H1 (cell line): ENCODE measurements around the gene PTPRD. TPM values are rescaled to one million over a fixed set of nuclear protein-coding genes. Genes with fewer than 3 reads are reported as not detected.

Source experiments
- CTCF ChIA-PET: fragments of 300-600 bp; sonication (Branson Sonifier 250); formaldehyde crosslinking; loops from one replicate; lab custom pipeline; 2021; ENCODE audit not compliant: partially characterized antibody; lab: Charles Lee
- POLR2A ChIA-PET: fragments of 300-600 bp; sonication (Branson Sonifier 250); formaldehyde crosslinking; loops from one replicate; lab custom pipeline; 2021; ENCODE audit warnings: inconsistent platforms; ENCODE audit not compliant: partially characterized antibody; lab: Charles Lee
- DNase-seq, 2 experiments: peaks; one replicate each; pipeline versions ENCODE4 v3.0.0 to v3.0.0-alpha.2; 2010 to 2022; ENCODE audit warnings: low spot score in 2 of 2, low read depth in 1 of 2, mixed read lengths in 1 of 2
- FAIRE-seq: peaks from 2 replicates; lab custom pipeline; 2011; peaks lifted over from hg19 to GRCh38; lab: Jason Lieb, UNC
- H2AFZ ChIP-seq: 2 replicates; pipeline ENCODE4 v1.8.1; 2012; ENCODE audit warnings: low read length, inconsistent platforms
- H2AK5ac ChIP-seq: 2 replicates; pipeline ENCODE4 v1.6.1; 2013; ENCODE audit warnings: low read depth, low read length
- H2BK120ac ChIP-seq: replicated peaks from 2 replicates; pipeline ENCODE3; 2013; ENCODE audit warnings: low read depth, low read length, inconsistent platforms
- H2BK12ac ChIP-seq: 2 replicates; pipeline ENCODE4 v1.6.1; 2013; ENCODE audit warnings: low read depth, low read length
- H2BK15ac ChIP-seq: 2 replicates; pipeline ENCODE4 v1.6.1; 2013; ENCODE audit warnings: low read length
- H2BK20ac ChIP-seq: 2 replicates; pipeline ENCODE4 v1.6.1; 2013; ENCODE audit warnings: low read length
- H2BK5ac ChIP-seq: 2 replicates; pipeline ENCODE4 v1.6.1; 2013; ENCODE audit warnings: low read depth, low read length
- H3K14ac ChIP-seq: 2 replicates; pipeline ENCODE4 v1.6.1; 2013; ENCODE audit warnings: inconsistent platforms; ENCODE audit not compliant: insufficient read length
- H3K18ac ChIP-seq: 2 replicates; pipeline ENCODE4 v1.6.1; 2013; ENCODE audit warnings: low read length; ENCODE audit errors: extremely low read depth
- H3K23ac ChIP-seq: 2 replicates; pipeline ENCODE4 v1.6.1; 2013; ENCODE audit warnings: inconsistent platforms; ENCODE audit not compliant: insufficient read length
- H3K23me2 ChIP-seq: 2 replicates; pipeline ENCODE4 v1.6.1; 2013; ENCODE audit warnings: low read depth, low read length
- H3K27ac ChIP-seq: 2 replicates; pipeline ENCODE4 v1.6.1; 2011; ENCODE audit warnings: low read depth, low read length, inconsistent platforms
- H3K27me3 ChIP-seq, 4 experiments: replicated peaks in 1 of 4; 1 replicate in 1 of 4; 2 replicates in 3 of 4; pipeline versions ENCODE4 v1.6.1 to v1.8.1; 2011 to 2013; ENCODE audit warnings: low read length in 3 of 4, mild to moderate bottlenecking in 3 of 4, inconsistent platforms in 2 of 4, mixed read lengths in 2 of 4, moderate library complexity in 1 of 4; ENCODE audit not compliant: control insufficient read depth in 3 of 4, insufficient read depth in 3 of 4; ENCODE audit errors: extremely low read depth in 1 of 4
- H3K36me3 ChIP-seq, 4 experiments: 2 replicates each; pipeline versions ENCODE4 v1.6.1 to v1.8.1; 2011 to 2013; ENCODE audit warnings: mild to moderate bottlenecking in 4 of 4, low read length in 3 of 4, moderate library complexity in 2 of 4, control low read depth in 1 of 4, inconsistent platforms in 1 of 4; ENCODE audit not compliant: insufficient read depth in 4 of 4, control insufficient read depth in 2 of 4
- H3K4ac ChIP-seq: replicated peaks from 2 replicates; pipeline ENCODE3; 2013; ENCODE audit warnings: low read length, low read depth, mixed read lengths, inconsistent platforms; ENCODE audit not compliant: insufficient read length
- H3K4me1 ChIP-seq, 4 experiments: replicated peaks in 1 of 4; 1 replicate in 1 of 4; 2 replicates in 3 of 4; pipeline versions ENCODE4 v1.6.1 to v1.8.1; 2011 to 2013; ENCODE audit warnings: low read length in 3 of 4, inconsistent platforms in 2 of 4, mixed read lengths in 1 of 4; ENCODE audit not compliant: insufficient read depth in 4 of 4, control insufficient read depth in 3 of 4
- H3K4me2 ChIP-seq, 2 experiments: 2 replicates each; pipeline versions ENCODE4 v1.6.1 to v1.8.1; 2011 to 2013; ENCODE audit warnings: low read depth in 2 of 2, low read length in 2 of 2, control low read depth in 1 of 2, inconsistent platforms in 1 of 2, mild to moderate bottlenecking in 1 of 2; ENCODE audit not compliant: insufficient read depth in 1 of 2
- H3K4me3 ChIP-seq, 4 experiments: fragments of 200-600, 300-600 bp in 1 of 4; sonication (generic), shearing (Covaris generic), sonication (Bioruptor Twin) in 1 of 4; 2 replicates each; pipeline versions ENCODE4 v1.5.1 to v1.8.1; 2011 to 2016; ENCODE audit warnings: low read length in 4 of 4, low read depth in 3 of 4, control low read depth in 2 of 4, inconsistent platforms in 2 of 4, mild to moderate bottlenecking in 2 of 4, mixed read lengths in 1 of 4, moderate library complexity in 1 of 4; ENCODE audit not compliant: insufficient read depth in 2 of 4; ENCODE audit errors: extremely low read depth in 1 of 4
- H3K56ac ChIP-seq: replicated peaks from 2 replicates; pipeline ENCODE3; 2013; ENCODE audit warnings: low read depth, mild to moderate bottlenecking, mixed read lengths, low read length, inconsistent platforms; ENCODE audit not compliant: insufficient read length
- H3K79me1 ChIP-seq: 2 replicates; pipeline ENCODE4 v1.6.1; 2013; ENCODE audit warnings: low read depth, low read length, control low read depth
- H3K79me2 ChIP-seq, 2 experiments: 2 replicates each; pipeline versions ENCODE4 v1.6.1 to v1.8.1; 2012 to 2013; ENCODE audit warnings: low read length in 2 of 2, mild to moderate bottlenecking in 2 of 2, inconsistent platforms in 1 of 2; ENCODE audit not compliant: insufficient read depth in 2 of 2, control insufficient read depth in 1 of 2
- H3K9ac ChIP-seq, 4 experiments: replicated peaks in 1 of 4; 1 replicate in 1 of 4; 2 replicates in 3 of 4; pipeline versions ENCODE4 v1.6.1 to v1.8.1; 2011 to 2013; ENCODE audit warnings: low read depth in 3 of 4, low read length in 3 of 4, control low read depth in 2 of 4, mild to moderate bottlenecking in 2 of 4, moderate library complexity in 2 of 4, inconsistent platforms in 1 of 4; ENCODE audit errors: extremely low read depth in 1 of 4
- H3K9me3 ChIP-seq, 2 experiments: 2 replicates each; pipeline versions ENCODE4 v1.6.1 to v1.8.1; 2012 to 2013; ENCODE audit warnings: mild to moderate bottlenecking in 2 of 2, moderate library complexity in 2 of 2, control low read depth in 1 of 2, inconsistent platforms in 1 of 2, low read depth in 1 of 2, low read length in 1 of 2, mixed read lengths in 1 of 2; ENCODE audit not compliant: insufficient read depth in 2 of 2
- H4K20me1 ChIP-seq, 2 experiments: replicated peaks in 1 of 2; 2 replicates each; pipeline versions ENCODE3 to v1.8.1; 2011 to 2013; ENCODE audit warnings: inconsistent platforms in 2 of 2, low read length in 2 of 2, mild to moderate bottlenecking in 1 of 2; ENCODE audit not compliant: insufficient read depth in 2 of 2, control insufficient read depth in 1 of 2
- H4K5ac ChIP-seq: 2 replicates; pipeline ENCODE4 v1.6.1; 2013; ENCODE audit warnings: low read length, low read depth, mixed read lengths, inconsistent platforms; ENCODE audit not compliant: insufficient read length
- H4K8ac ChIP-seq: 2 replicates; pipeline ENCODE4 v1.8.0; 2013; ENCODE audit warnings: mild to moderate bottlenecking, moderate library complexity, low read length, inconsistent platforms; ENCODE audit not compliant: insufficient read depth; ENCODE audit errors: extremely low read depth
- H4K91ac ChIP-seq: replicated peaks from 2 replicates; pipeline ENCODE3; 2013; ENCODE audit warnings: low read length, mixed read lengths, inconsistent platforms; ENCODE audit not compliant: insufficient read length
- BRCA1 ChIP-seq: IDR thresholded peaks from 2 replicates; pipeline ENCODE4 v1.6.1; 2012; ENCODE audit warnings: low read depth, low read length, improper control_type of control experiment
- EP300 ChIP-seq, 2 experiments: IDR thresholded peaks; 1 replicate in 1 of 2; 2 replicates in 1 of 2; pipeline ENCODE4 v1.6.1; 2011 to 2012; ENCODE audit warnings: low read depth in 2 of 2, low read length in 2 of 2, mild to moderate bottlenecking in 2 of 2, borderline replicate concordance in 1 of 2, inconsistent platforms in 1 of 2, moderate library complexity in 1 of 2
- KDM4A ChIP-seq: IDR thresholded peaks from one replicate; pipeline ENCODE4 v1.7.1; 2012; ENCODE audit warnings: low read depth, mild to moderate bottlenecking, moderate library complexity, low read length, inconsistent platforms; ENCODE audit not compliant: severe bottlenecking
- POLR2AphosphoS5 ChIP-seq: IDR thresholded peaks from 2 replicates; pipeline ENCODE4 v1.6.1; 2011; ENCODE audit warnings: low read depth, low read length
- RFX5 ChIP-seq: IDR thresholded peaks from 2 replicates; pipeline ENCODE4 v1.6.1; 2011; ENCODE audit warnings: low read depth, low read length, improper control_type of control experiment, borderline replicate concordance
- SRF ChIP-seq: IDR thresholded peaks from 2 replicates; pipeline ENCODE4 v1.6.1; 2011; ENCODE audit warnings: mild to moderate bottlenecking, low read depth, low read length, moderate library complexity
- polyA plus RNA-seq, 7 experiments: library from polyadenylated mRNA; depleted of rRNA in 3 of 7; stranded (reverse) in 5 of 7; unstranded in 2 of 7; fragments of >200 nt in 5 of 7; fragments of 200-250 nt in 2 of 7; gene quantifications; 1 replicate in 5 of 7; 2 replicates in 1 of 7; 4 replicates in 1 of 7; pipeline versions ENCODE4 v1.2.1 to v1.2.3, GENCODE V29; 2011 to 2013; ENCODE audit warnings: missing spikeins in 2 of 7, mixed read lengths in 2 of 7
- total RNA-seq: library from RNA; stranded (reverse); fragmentation: NEBNext Ultra II Directional; extraction: Animal tissue kit (Norgen Biotek cat#: 25700); gene quantifications from 2 replicates; pipeline ENCODE4 v1.2.1, GENCODE V29; 2021

Gene PTPRD
- total and polyA plus RNA-seq, 2 of the 8 experiments (the other 6 are each of a cell fraction or from before 2014, with no cell fraction given): 17.2 to 77.0 TPM

GRCh38 chr9:8799206-8799605 lies 1813.6 kb downstream of the PTPRD start:
- Histone ChIP-seq H2BK12ac (no peak overlapping the region), H3K36me3 (no peaks in the 10 kb centered on the region), H2BK5ac (no peak overlapping the region), H3K4me2 (no peak overlapping the region), H3K23me2 (no peaks in the 10 kb centered on the region), H3K18ac (no peak overlapping the region), H4K91ac (no peak overlapping the region), H3K14ac (no peak overlapping the region), H3K79me2 (no peaks in the 10 kb centered on the region; a peak in 1 of 4 replicates), H3K4ac (no peak overlapping the region), H2AFZ (no peak overlapping the region), H3K27ac (no peak overlapping the region; the same call in 1 of the 2 replicates), H2AK5ac (no peak overlapping the region), H3K9ac (no peak overlapping the region), H3K23ac (no peak overlapping the region), H2BK20ac (no peak overlapping the region; the same call in 1 of the 2 replicates), H3K4me1 (0 out of 7 replicates have a peak, but pooled peaks cover 0 to 2% (median 0%) of the 10 kb centered on the region in 4 experiments), H4K5ac (no peak overlapping the region), H4K20me1 (no peaks in the 10 kb centered on the region), H3K9me3 (no peaks in the 10 kb centered on the region), H3K27me3 (no peaks in the 10 kb centered on the region), H4K8ac (no peak overlapping the region), H3K56ac (no peak overlapping the region), H2BK120ac (no peak overlapping the region), H3K4me3 (no peak overlapping the region), H2BK15ac (no peak overlapping the region), H3K79me1 (0 out of 2 replicates have a peak, but pooled peaks cover 2% of the 10 kb centered on the region)
- CTCF ChIA-PET: interaction anchor here (0.6 to 0.7 kb wide), 2 partner anchors 21 to 59 kb away, joined by 3 read pairs; no protein-coding TSS in a partner anchor
- POLR2A ChIA-PET: no interaction called here
- no peak for DNase-seq
- no peak for FAIRE-seq
- TF ChIP-seq KDM4A (no peak), EP300 (IDR thresholded peaks at IDR 0.05; ENCODE audit: borderline replicate concordance in 1 of 2, low read depth in 2 of 2, low read length in 2 of 2) (no peak), SRF (no peak), BRCA1 (no peak), POLR2AphosphoS5 (no peak), RFX5 (no peak)
